Body of pancreas (tissue), 4 donors: ENCODE measurements around the gene SLC10A3. TPM values are rescaled to one million over a fixed set of nuclear protein-coding genes. Genes with fewer than 3 reads are reported as not detected.

ENCODE experiments used
- ATAC-seq: fragments of 150-250 bp; one replicate; pipeline ENCODE4 v1.9.1; 2016
- DNase-seq, 4 donors: peaks; one replicate each; pipeline ENCODE4 v3.0.0-alpha.2; 2019
- H3K27ac ChIP-seq, 4 donors: fragments of 200-600 bp; sonication (generic); 1 replicate in 3 of 4; 2 replicates in 1 of 4; pipeline versions ENCODE4 v1.5.1 to v1.6.1; 2016 to 2019; ENCODE audit warnings: mild to moderate bottlenecking in 1 of 4, mixed read lengths in 1 of 4, moderate library complexity in 1 of 4
- H3K27me3 ChIP-seq, 2 donors: fragments of 200-600 bp; sonication (generic); one replicate each; pipeline ENCODE4 v1.6.0; 2016; ENCODE audit warnings: mild to moderate bottlenecking in 1 of 2
- H3K36me3 ChIP-seq, 2 donors: fragments of 200-600 bp; sonication (generic); replicated peaks in 1 of 2; 2 replicates each; pipeline ENCODE4 v1.5.1; 2016; ENCODE audit warnings: low read depth in 2 of 2; ENCODE audit not compliant: insufficient read depth in 1 of 2
- H3K4me1 ChIP-seq: fragments of 200-600 bp; sonication (generic); one replicate; pipeline ENCODE4 v1.6.0; 2016
- H3K4me3 ChIP-seq, 2 donors: fragments of 200-600 bp; sonication (generic); 1 replicate in 1 of 2; 2 replicates in 1 of 2; pipeline ENCODE4 v1.5.1; 2016 to 2019
- H3K9me3 ChIP-seq, 3 donors: fragments of 200-600 bp; sonication (generic); 1 replicate in 2 of 3; 2 replicates in 1 of 3; pipeline ENCODE4 v1.5.1; 2016
- POLR2A ChIP-seq, 3 donors: fragments of 450-650 bp; IDR thresholded peaks; one replicate each; pipeline ENCODE4 v1.6.1; 2016; ENCODE audit warnings: antibody characterized with exemption in 3 of 3, mild to moderate bottlenecking in 2 of 3
- WGBS, 2 donors: methylation state at CpG; one replicate each; pipeline ENCODE4 v1.1.5; 2017; 5-methylcytosine and 5-hydroxymethylcytosine counted together
- intact Hi-C: fragments of 100-400 bp; cut with DNase I; formaldehyde crosslinking; loops from one replicate; pipeline ENCODE4 v1.15.1; 2023
- total RNA-seq, 2 donors: library from RNA; depleted of rRNA; stranded (reverse); fragments of >200 nt; gene quantifications; one replicate each; pipeline ENCODE4 v1.1.0, GENCODE V29; 2016
- TF ChIP-seq, protein P1 (sequence below), 7 experiments: fragments of 450-650 bp in 4 of 7; fragments of 200-600 bp in 3 of 7; sonication (generic) in 3 of 7; IDR thresholded peaks; one replicate each; pipeline ENCODE4 v1.5.1; 2016 to 2019; ENCODE audit warnings: antibody characterized with exemption in 7 of 7

Gene SLC10A3
- total RNA-seq, 2 donors from 2014 or later, result 18.9 to 24.7 TPM

GRCh38 chrX:154444755-154445246 lies 45.6 kb downstream of the SLC10A3 start:
- peak overlapping the region; percentile 10 to 25 for H3K4me3 ChIP-seq
- peaks cover 22% of the 10 kb centered on the region for H3K4me1 ChIP-seq
- H3K36me3 ChIP-seq, result peaks cover 0 to 4% of the 10 kb centered on the region in 2 donors
- peak overlapping the region in 3 of 4 donors; percentile 20 to 81 (median 78) for H3K27ac ChIP-seq
- H3K27me3 ChIP-seq, result no peaks in the 10 kb centered on the region
- ATAC-seq, result peak; percentile 6
- no peaks in the 10 kb centered on the region for H3K9me3 ChIP-seq
- DNase-seq, result no peak
- TF ChIP-seq POLR2A (IDR thresholded peaks at IDR 0.05), result no peak
- TF ChIP-seq, protein P1, sequence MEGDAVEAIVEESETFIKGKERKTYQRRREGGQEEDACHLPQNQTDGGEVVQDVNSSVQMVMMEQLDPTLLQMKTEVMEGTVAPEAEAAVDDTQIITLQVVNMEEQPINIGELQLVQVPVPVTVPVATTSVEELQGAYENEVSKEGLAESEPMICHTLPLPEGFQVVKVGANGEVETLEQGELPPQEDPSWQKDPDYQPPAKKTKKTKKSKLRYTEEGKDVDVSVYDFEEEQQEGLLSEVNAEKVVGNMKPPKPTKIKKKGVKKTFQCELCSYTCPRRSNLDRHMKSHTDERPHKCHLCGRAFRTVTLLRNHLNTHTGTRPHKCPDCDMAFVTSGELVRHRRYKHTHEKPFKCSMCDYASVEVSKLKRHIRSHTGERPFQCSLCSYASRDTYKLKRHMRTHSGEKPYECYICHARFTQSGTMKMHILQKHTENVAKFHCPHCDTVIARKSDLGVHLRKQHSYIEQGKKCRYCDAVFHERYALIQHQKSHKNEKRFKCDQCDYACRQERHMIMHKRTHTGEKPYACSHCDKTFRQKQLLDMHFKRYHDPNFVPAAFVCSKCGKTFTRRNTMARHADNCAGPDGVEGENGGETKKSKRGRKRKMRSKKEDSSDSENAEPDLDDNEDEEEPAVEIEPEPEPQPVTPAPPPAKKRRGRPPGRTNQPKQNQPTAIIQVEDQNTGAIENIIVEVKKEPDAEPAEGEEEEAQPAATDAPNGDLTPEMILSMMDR (IDR thresholded peaks at IDR 0.05), result no peak
- WGBS, 2 donors, result 35% methylated on average over 4 of the region's 13 CpGs; no CpG with 5 or more reads in 1 of the 2 donors
- intact Hi-C loops, result no loop called here

GRCh38 chrX:154443992-154444754 lies 46.3 kb downstream of the SLC10A3 start, which contains the start of gene FAM50A:
Gene FAM50A (plus strand): TSS chrX:154444141. CDS start chrX:154444236, 95 bp downstream.
- no peaks in the 10 kb centered on the region for H3K9me3 ChIP-seq
- H3K36me3 ChIP-seq, result peaks cover 0 to 4% of the 10 kb centered on the region in 2 donors
- intact Hi-C loops, result no loop called here
- peaks cover 22% of the 10 kb centered on the region for H3K4me1 ChIP-seq
- H3K4me3 ChIP-seq, result peak within 1 kb of the TSS; percentile 10 to 25
- ATAC-seq (peak; percentile 91), DNase-seq (peak; percentile 77 to 86 (median 80))
- 1% methylated on average over 54 of the region's 94 CpGs; no CpG with 5 or more reads in 1 of the 2 donors for WGBS, 2 donors
- TF ChIP-seq, protein P1 (IDR thresholded peaks at IDR 0.05), result peak in 2 of 7 experiments; percentile 14 to 24
- TF ChIP-seq POLR2A (IDR thresholded peaks at IDR 0.05), result no peak
- no peaks in the 10 kb centered on the region for H3K27me3 ChIP-seq
- H3K27ac ChIP-seq, result peak within 1 kb of the TSS; percentile 58 to 81 (median 72)

- peak; percentile 5 for ATAC-seq
- peak overlapping the region; percentile 58 to 81 (median 72) for H3K27ac ChIP-seq
- WGBS, 2 donors, result 13% methylated on average over 9 to 10 of the region's 10 CpGs
Observed at GRCh38 chrX:154443479-154443910, 46.9 kb downstream of the SLC10A3 start.

GRCh38 chrX:154441984-154442707 lies 48.3 kb downstream of the SLC10A3 start:
- no peak for TF ChIP-seq POLR2A (IDR thresholded peaks at IDR 0.05)
- TF ChIP-seq, protein P1 (IDR thresholded peaks at IDR 0.05), result no peak
- Histone ChIP-seq H3K4me3 (no peak overlapping the region), H3K4me1 (peaks cover 33% of the 10 kb centered on the region), H3K9me3 (no peaks in the 10 kb centered on the region), H3K27ac (no peak overlapping the region), H3K36me3 (no peaks in the 10 kb centered on the region), H3K27me3 (no peaks in the 10 kb centered on the region)
- DNase-seq, result peak; percentile 28 to 72 (median 30)
- 82 to 87% methylated on average over 7 to 18 of the region's 21 CpGs for WGBS, 2 donors
- intact Hi-C loops, result no loop called here
- no peak for ATAC-seq

More at GRCh38 chrX:154443479-154443910, 46.9 kb downstream of the SLC10A3 start:
- Histone ChIP-seq H3K27me3 (no peaks in the 10 kb centered on the region), H3K36me3 (peaks cover 0 to under 1% of the 10 kb centered on the region in 2 donors), H3K4me3 (no peak overlapping the region), H3K4me1 (peaks cover 26% of the 10 kb centered on the region), H3K9me3 (no peaks in the 10 kb centered on the region)
- intact Hi-C loops, result no loop called here
- TF ChIP-seq POLR2A (IDR thresholded peaks at IDR 0.05), result no peak
- TF ChIP-seq, protein P1 (IDR thresholded peaks at IDR 0.05), result no peak
- no peak for DNase-seq
